GM12872 (cell line): ENCODE measurements around the gene SYNE3.

Experiments
- CTCF ChIP-seq: IDR thresholded peaks from 3 replicates; pipeline ENCODE4 v1.5.1; 2011; ENCODE audit warnings: low read depth, mild to moderate bottlenecking, low read length, moderate library complexity; ENCODE audit not compliant: insufficient read depth

SYNE3 gene

GRCh38 chr14:95538801-95539509, 22.5 kb upstream of the SYNE3 start:
- no peak for TF ChIP-seq CTCF

GRCh38 chr14:95537298-95538089, 21.0 kb upstream of the SYNE3 start:
- TF ChIP-seq CTCF: no peak

- TF ChIP-seq CTCF: no peak
These were observed 20.2 kb upstream of the SYNE3 start for GRCh38 chr14:95536671-95537070.

GRCh38 chr14:95536036-95536593, 19.7 kb upstream of the SYNE3 start:
- no peak for TF ChIP-seq CTCF

GRCh38 chr14:95535226-95536021, 19.0 kb upstream of the SYNE3 start:
- no peak for TF ChIP-seq CTCF

- TF ChIP-seq CTCF: no peak
These were observed 18.1 kb upstream of the SYNE3 start, which contains the start of gene GLRX5 for GRCh38 chr14:95534299-95535225. Gene GLRX5 (plus strand): TSS chr14:95535050. CDS start chr14:95535090, 40 bp downstream.
